Hepatocyte (in vitro differentiated cells): Measurements from ENCODE around the gene TOX3. TPM values are rescaled to one million over a fixed set of nuclear protein-coding genes. Genes with fewer than 3 reads are reported as not detected.
A peak's percentile ranks its signal among the peaks of the same experiment; 100 is the strongest.

Experiments
- DNase-seq: peaks from one replicate; pipeline ENCODE4 v3.0.0-alpha.2; 2016; ENCODE audit warnings: low spot score
- H2AFZ ChIP-seq: fragments of 200-600 bp; sonication (generic); 2 replicates; pipeline ENCODE4 v1.6.0; 2016; ENCODE audit warnings: antibody characterized with exemption, mild to moderate bottlenecking
- H3K27ac ChIP-seq: fragments of 200-600 bp; sonication (generic); 2 replicates; pipeline ENCODE4 v1.5.1; 2016; ENCODE audit warnings: mild to moderate bottlenecking
- H3K27me3 ChIP-seq: fragments of 200-600 bp; sonication (generic); 2 replicates; pipeline ENCODE4 v1.6.1; 2016
- H3K36me3 ChIP-seq: fragments of 200-600 bp; sonication (generic); replicated peaks from 2 replicates; pipeline ENCODE4 v1.5.1; 2016; ENCODE audit warnings: low read depth; ENCODE audit not compliant: insufficient read depth
- H3K4me1 ChIP-seq: fragments of 200-600 bp; sonication (generic); 2 replicates; pipeline ENCODE4 v1.5.1; 2016; ENCODE audit warnings: mild to moderate bottlenecking, moderate library complexity; ENCODE audit not compliant: insufficient read depth
- H3K4me2 ChIP-seq: fragments of 200-600 bp; sonication (generic); 2 replicates; pipeline ENCODE4 v1.6.0; 2016
- H3K4me3 ChIP-seq: fragments of 200-600 bp; sonication (generic); 2 replicates; pipeline ENCODE4 v1.5.1; 2016; ENCODE audit warnings: mild to moderate bottlenecking
- H3K79me2 ChIP-seq: fragments of 200-600 bp; sonication (generic); 2 replicates; pipeline ENCODE4 v1.6.0; 2017; ENCODE audit warnings: mild to moderate bottlenecking
- H3K9me2 ChIP-seq: fragments of 200-600 bp; sonication (generic); replicated peaks from 2 replicates; pipeline ENCODE4 v1.6.0; 2017; ENCODE audit warnings: mild to moderate bottlenecking; ENCODE audit not compliant: insufficient read depth
- H3K9me3 ChIP-seq: fragments of 200-600 bp; sonication (generic); 2 replicates; pipeline ENCODE4 v1.5.1; 2016; ENCODE audit warnings: low read depth, mild to moderate bottlenecking
- H4K20me1 ChIP-seq: fragments of 200-600 bp; sonication (generic); 2 replicates; pipeline ENCODE4 v1.6.0; 2016; ENCODE audit warnings: mild to moderate bottlenecking; ENCODE audit not compliant: insufficient read depth, poor library complexity, severe bottlenecking
- CTCF ChIP-seq: fragments of 200-600 bp; sonication (generic); IDR thresholded peaks from 2 replicates; pipeline ENCODE4 v1.5.1; 2016; ENCODE audit warnings: antibody characterized with exemption, mild to moderate bottlenecking; ENCODE audit not compliant: poor library complexity
- EZH2 ChIP-seq: fragments of 200-600 bp; sonication (generic); IDR thresholded peaks from 2 replicates; pipeline ENCODE4 v1.6.1; 2016; ENCODE audit warnings: antibody characterized with exemption, mild to moderate bottlenecking, borderline replicate concordance
- EZH2phosphoT487 ChIP-seq: fragments of 200-600 bp; sonication (generic); IDR thresholded peaks from one replicate; pipeline ENCODE4 v1.6.1; 2018; ENCODE audit warnings: antibody characterized with exemption, mild to moderate bottlenecking, low read depth, moderate library complexity; ENCODE audit not compliant: unreplicated experiment, severe bottlenecking
- WGBS: methylation state at CpG from one replicate; pipeline ENCODE4 v1.1.6; 2016; ENCODE audit warnings: low lambda C conversion rate; ENCODE audit errors: missing lambda C conversion rate; 5-methylcytosine and 5-hydroxymethylcytosine counted together
- polyA plus RNA-seq: library from polyadenylated mRNA; unstranded; fragments of >200 nt; fragmentation: Nextera tagmentation; extraction: Ambion mirVana; gene quantifications from 2 replicates; pipeline ENCODE4 v1.2.1, GENCODE V29; 2016
- total RNA-seq: library from RNA; depleted of rRNA; stranded (reverse); fragments of >200 nt; gene quantifications from 2 replicates; pipeline ENCODE4 v1.2.3, GENCODE V29; 2014

The TOX3 gene
- total and polyA plus RNA-seq, 2 experiments from 2014 or later, result 11.8 to 23.6 TPM

GRCh38 chr16:52540910-52541309 lies 6.0 kb downstream of the TOX3 start:
- DNase-seq, result no peak
- peaks cover 11% of the 10 kb centered on the region for H3K27me3 ChIP-seq
- H3K9me3 ChIP-seq, result no peaks in the 10 kb centered on the region
- no peak overlapping the region for H3K4me2 ChIP-seq
- no peak overlapping the region for H3K4me3 ChIP-seq
- H3K79me2 ChIP-seq, result peaks cover 93% of the 10 kb centered on the region
- 98% methylated on average over 2 of the region's 2 CpGs for WGBS
- H3K36me3 ChIP-seq, result no peaks in the 10 kb centered on the region
- no peaks in the 10 kb centered on the region for H3K4me1 ChIP-seq
- no peak overlapping the region for H2AFZ ChIP-seq
- H4K20me1 ChIP-seq, result no peaks in the 10 kb centered on the region
- no peak overlapping the region for H3K27ac ChIP-seq
- no peak for TF ChIP-seq EZH2phosphoT487
- no peaks in the 10 kb centered on the region for H3K9me2 ChIP-seq

GRCh38 chr16:52539191-52539590 lies 7.8 kb downstream of the TOX3 start:
- no peaks in the 10 kb centered on the region for H3K9me2 ChIP-seq
- no peak for DNase-seq
- H3K4me1 ChIP-seq, result no peaks in the 10 kb centered on the region
- H3K36me3 ChIP-seq, result no peaks in the 10 kb centered on the region
- H3K27ac ChIP-seq, result no peak overlapping the region
- H3K4me3 ChIP-seq, result no peak overlapping the region
- no peaks in the 10 kb centered on the region for H4K20me1 ChIP-seq
- peaks cover 5% of the 10 kb centered on the region for H3K27me3 ChIP-seq
- H3K9me3 ChIP-seq, result no peaks in the 10 kb centered on the region
- no peak overlapping the region for H2AFZ ChIP-seq
- H3K4me2 ChIP-seq, result no peak overlapping the region
- no peak for TF ChIP-seq EZH2
- TF ChIP-seq CTCF, result no peak
- no peak for TF ChIP-seq EZH2phosphoT487
- peaks cover 94% of the 10 kb centered on the region for H3K79me2 ChIP-seq

GRCh38 chr16:52538511-52538910 lies 8.4 kb downstream of the TOX3 start:
- no peaks in the 10 kb centered on the region for H3K9me2 ChIP-seq
- no peak overlapping the region for H3K4me2 ChIP-seq
- no peaks in the 10 kb centered on the region for H3K4me1 ChIP-seq
- H3K36me3 ChIP-seq, result no peaks in the 10 kb centered on the region
- TF ChIP-seq EZH2phosphoT487 (no peak), CTCF (no peak), EZH2 (no peak)
- no peaks in the 10 kb centered on the region for H3K9me3 ChIP-seq
- H2AFZ ChIP-seq, result no peak overlapping the region
- no peak overlapping the region for H3K4me3 ChIP-seq
- no peak for DNase-seq
- peaks cover 94% of the 10 kb centered on the region for H3K79me2 ChIP-seq
- H4K20me1 ChIP-seq, result no peaks in the 10 kb centered on the region
- no peak overlapping the region for H3K27ac ChIP-seq
- WGBS, result 86% methylated on average over 1 of the region's 1 CpG
- H3K27me3 ChIP-seq, result no peaks in the 10 kb centered on the region

- 69% methylated on average over 3 of the region's 3 CpGs for WGBS
- Histone ChIP-seq H3K27me3 (no peaks in the 10 kb centered on the region), H4K20me1 (no peaks in the 10 kb centered on the region), H2AFZ (no peak overlapping the region), H3K9me2 (no peaks in the 10 kb centered on the region), H3K4me2 (no peak overlapping the region), H3K4me1 (no peaks in the 10 kb centered on the region), H3K4me3 (no peak overlapping the region), H3K27ac (peak overlapping the region; percentile 21), H3K9me3 (no peaks in the 10 kb centered on the region), H3K79me2 (peaks cover 93% of the 10 kb centered on the region), H3K36me3 (no peaks in the 10 kb centered on the region)
- TF ChIP-seq CTCF (no peak), EZH2 (no peak), EZH2phosphoT487 (no peak)
- DNase-seq, result peak; percentile 29
Measured at GRCh38 chr16:52537516-52537915, 9.4 kb downstream of the TOX3 start.
